ENCODE measurements around the gene VANGL1.

Gene VANGL1

GRCh38 chr1:115706587-115707425 lies 65.0 kb downstream of the VANGL1 start:
- peak; percentile 59 for DNase-seq

DNA sequence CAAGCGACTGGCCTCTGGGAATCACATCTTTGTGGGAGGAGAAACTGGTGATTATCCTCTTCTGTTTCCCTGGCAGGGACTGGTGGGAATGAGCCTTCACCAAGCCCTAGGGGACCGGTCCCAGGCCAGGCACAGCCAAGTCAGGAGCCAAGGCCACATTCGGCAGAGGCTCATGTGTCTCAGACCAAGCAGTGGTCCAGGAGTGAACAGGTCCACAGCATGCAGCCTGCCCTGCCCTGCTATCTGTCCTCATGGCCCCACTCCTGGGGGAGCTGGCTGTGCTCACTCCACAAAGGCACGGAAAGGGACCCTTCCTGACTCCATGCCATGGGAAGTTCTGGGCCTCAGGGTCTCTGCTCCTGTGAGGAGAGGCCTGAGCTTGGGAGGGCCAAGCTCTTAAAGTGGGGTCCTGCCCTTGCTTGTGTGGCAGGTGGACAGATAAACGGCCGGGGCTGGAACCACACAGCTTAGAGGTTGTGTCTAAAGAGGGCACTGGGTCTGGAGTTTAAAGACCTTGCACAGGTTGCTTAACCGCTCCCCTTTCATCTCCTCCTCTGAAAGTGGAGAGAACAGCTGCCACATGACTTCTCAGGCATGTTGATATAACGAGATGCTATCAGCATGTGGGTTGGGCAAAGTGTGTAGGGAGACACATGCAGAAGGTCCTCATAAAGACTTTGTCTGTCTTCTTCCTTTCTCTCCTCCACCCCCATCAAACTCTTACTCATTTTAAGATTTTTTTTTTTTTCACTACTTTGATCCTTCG lies 69.3 kb downstream of the VANGL1 start:
- no peak for DNase-seq

- no peak for DNase-seq
Observed at GRCh38 chr1:115712911-115713609, 71.3 kb downstream of the VANGL1 start.

- no peak for DNase-seq
Observed at GRCh38 chr1:115713906-115714305, 72.1 kb downstream of the VANGL1 start.

GRCh38 chr1:115714572-115715141 lies 72.9 kb downstream of the VANGL1 start:
- DNase-seq = no peak

DNA sequence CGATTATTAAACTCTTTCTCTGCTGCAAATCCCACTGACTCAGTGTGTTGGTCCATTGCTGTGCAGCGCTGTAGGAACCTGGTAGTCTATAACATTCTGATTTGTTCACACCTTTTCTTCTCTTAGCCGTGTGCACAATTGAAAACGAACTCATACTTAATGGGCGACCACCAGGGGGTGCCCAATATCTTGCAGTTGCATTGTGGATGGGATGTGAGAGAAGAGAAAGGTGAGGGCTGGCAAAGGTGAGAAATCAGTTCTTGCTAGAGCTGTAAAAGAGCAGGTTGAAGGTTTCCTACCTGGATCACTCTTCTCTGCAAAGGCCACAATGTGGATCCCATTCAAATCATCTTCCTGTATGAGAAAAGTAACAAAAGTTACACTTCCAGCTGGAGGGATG lies 75.8 kb downstream of the VANGL1 start:
- DNase-seq = peak; percentile 29

GRCh38 chr1:115718011-115718754 lies 76.4 kb downstream of the VANGL1 start:
- DNase-seq = peak; percentile 31

DNA sequence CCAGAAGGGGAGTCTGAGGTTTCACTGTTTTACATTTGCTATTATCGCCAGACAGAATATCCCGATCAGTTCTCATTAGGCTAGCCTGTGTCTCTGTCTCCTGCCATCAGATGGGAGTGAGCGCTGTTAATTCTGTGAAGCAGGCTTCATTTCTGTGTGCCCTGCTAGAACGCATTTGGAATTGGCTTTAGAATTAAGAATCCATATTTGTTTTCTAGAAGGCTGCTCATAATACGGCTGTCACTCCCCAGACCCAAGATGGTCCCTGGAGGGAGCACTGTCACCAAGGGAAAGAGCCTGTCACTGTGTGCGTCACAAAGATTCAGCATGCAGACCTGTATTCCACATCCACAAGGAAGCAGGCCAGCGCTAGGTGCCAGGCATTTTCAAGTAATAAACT lies 77.5 kb downstream of the VANGL1 start:
- no peak for DNase-seq

DNA sequence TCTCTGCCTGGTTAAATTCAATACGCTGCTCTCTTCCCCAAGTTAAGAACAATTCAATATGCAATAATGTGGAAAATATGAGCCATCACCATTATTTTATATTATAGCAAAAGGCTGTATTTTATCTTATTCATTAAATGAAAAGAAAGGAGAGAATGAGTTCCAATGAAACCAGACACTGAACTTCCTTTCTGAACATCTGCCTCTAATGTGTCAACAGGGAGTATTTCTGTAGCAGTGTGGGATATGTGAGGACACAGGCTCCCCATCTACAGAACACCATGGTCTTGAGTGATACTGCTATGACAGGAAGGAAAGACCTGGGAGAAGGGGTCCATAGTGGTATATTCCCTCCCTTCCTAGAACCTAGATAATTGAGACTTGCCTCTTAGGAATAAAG lies 80.5 kb downstream of the VANGL1 start:
- DNase-seq = no peak

DNA sequence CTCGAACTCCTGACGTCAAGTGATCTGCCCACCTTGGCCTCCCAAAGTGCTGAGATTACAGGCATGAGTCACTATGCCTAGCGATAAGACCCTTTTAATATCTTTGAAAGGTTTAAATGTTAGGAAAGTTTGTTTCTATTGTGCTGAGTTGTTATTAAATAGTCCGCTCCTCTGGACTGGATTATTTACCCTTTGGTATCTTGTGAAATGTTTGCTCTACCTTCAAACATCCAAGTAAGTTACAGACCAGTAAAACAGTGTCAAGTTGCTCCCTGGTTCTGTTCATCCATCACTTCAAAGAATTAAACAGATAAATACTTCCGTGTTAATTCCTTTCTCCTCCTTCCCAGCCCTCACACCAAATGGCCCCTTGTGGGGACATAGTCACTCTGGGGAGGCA lies 82.0 kb downstream of the VANGL1 start:
- no peak for DNase-seq

DNA sequence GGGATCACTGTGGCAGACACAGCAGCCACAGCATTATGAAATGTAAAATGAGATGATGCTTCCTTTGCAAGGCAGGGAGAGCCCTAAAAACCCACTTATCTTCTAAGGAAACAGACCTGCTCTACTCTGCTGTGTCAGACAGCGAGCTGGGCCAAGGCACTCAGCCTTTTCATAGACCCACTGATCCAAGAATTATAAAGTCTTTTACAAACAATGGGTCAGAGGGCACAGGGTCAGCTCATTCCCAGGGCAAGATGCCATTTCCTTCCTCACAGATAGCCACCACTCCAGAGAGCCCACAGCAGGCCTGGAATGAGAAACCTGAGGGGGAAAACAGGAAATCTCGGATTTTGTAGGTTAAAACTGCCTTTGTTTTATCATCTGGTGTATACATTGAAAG lies 83.8 kb downstream of the VANGL1 start:
- DNase-seq = no peak

DNA sequence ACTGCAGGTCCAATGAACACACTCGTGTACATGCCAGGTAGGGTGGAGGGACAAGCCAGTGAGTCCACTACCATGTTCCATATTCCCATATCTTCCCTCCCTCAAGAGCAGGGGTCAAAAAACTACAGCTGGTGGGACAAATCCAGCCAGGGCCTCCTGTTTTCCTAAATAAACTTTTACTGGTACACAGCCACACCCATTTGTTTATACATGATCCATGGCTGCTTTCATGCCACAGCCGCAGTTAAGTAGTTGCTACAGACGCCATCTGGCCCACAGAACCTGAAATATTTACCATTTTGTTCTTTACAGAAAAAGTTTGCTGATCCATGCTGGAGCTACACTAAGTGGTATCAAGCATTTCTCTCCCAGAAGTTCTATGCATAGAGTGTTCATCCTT lies 84.4 kb downstream of the VANGL1 start:
- DNase-seq = no peak

GRCh38 chr1:115726570-115726969 lies 84.8 kb downstream of the VANGL1 start:
- DNase-seq = no peak

DNA sequence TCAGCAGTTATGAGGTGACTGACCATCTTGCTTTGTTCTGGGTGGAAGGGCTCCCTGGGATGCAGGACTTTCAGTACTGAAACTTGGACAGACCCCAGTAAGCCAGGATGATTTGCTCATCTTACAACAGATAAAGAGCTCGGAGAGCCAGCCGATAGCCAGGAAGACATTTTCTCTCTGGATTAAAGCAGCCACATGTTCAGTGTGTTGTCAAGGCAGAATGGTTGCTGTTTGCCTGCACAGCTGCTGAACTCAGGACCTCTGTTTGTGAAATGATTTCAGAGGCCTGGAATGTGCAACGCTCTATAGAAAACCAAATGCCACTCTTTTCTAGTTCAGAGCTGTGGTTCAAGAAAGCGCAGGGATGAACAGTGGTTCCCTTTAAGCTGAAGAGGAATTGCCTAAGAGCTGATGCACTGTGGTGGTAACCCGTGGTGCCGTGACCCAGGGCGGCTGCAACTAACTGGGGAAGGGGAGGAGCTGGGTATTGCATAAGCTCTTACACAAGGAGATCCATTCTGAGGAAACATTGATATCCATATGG lies 86.0 kb downstream of the VANGL1 start:
- DNase-seq = peak; percentile 86

DNA sequence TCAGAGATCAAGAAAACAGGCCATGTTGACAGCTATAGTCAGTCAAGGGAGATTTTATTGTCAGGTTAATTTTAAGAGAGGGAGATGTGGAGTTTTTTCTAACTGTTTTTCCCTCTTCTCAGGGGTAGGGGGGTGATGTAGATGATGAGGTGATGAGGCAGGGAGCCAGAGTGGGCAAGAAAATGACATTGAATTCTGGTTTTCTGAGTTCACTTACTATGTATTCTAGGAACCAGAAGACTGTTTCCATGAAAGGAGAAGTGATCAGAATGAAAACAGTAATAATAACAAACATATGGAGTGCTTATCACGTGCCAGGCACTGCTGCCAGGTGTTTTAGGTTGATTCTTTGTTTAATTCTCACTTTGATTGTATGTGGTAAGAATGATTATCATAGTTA lies 86.6 kb downstream of the VANGL1 start:
- no peak for DNase-seq

GRCh38 chr1:115729756-115730155 lies 88.0 kb downstream of the VANGL1 start:
- no peak for DNase-seq

- no peak for DNase-seq
Observed at GRCh38 chr1:115732316-115732715, 90.5 kb downstream of the VANGL1 start.

- no peak for DNase-seq
Observed at GRCh38 chr1:115740811-115741210, 99.0 kb downstream of the VANGL1 start.

DNA sequence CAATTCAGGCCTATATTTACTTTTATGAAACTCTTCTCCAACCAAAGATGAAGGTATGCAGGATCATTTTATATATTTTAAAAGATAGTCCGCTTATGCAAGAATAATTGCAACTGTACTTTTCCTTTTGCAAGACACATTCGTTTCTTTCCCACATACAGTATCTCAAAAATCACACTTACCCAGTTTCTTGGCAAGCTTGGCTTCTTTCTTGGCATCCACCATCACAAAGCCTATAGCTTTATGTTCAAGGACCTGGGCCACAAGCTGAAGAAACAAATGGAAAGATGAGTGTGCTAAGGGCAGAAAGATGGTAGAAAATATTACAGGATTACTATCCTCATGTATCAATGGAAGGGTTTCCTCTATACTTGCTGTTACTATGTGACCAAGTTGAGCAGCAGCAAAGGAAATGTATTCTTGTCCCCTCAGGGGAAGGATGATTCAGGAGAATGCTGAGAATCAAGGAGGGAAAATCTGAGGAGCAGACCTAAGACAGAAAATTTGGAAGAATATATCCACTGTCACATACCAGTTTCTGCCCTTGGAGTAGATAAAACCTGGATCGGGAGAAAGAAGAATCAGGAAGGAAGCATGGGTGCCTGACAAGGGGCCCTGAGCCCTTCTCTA lies 103.0 kb downstream of the VANGL1 start:
- no peak for DNase-seq

DNA sequence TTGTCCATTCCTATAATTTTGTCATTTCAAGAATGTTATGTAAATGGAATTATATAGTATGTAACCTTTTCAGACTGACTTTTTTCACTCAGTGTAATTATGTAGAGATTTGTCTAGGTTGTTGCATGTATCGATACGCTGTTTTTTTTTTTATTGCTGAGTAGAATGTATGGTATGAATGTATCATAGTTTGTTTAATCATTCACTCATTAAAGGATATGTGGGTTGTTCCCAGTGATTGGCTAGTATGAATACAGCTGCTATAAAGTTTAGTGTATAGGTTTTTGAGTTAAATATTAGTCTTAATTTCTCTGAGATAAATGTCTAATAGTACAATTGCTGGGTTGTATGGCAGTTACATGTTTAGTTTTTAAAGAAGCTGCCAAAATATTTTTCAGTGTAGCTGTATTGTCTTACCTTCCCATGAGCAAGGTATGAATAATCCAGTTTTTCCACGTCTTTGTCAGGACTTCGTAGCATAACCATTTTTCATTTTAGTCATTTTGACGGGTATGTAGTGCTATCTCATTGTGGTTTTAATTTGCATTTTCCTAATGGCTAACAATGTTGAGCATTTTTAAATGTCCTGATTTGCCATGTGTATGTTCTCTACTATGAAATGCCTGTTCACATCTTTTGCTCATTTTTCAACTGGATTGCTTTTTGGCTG lies 104.4 kb downstream of the VANGL1 start:
- peak; percentile 37 for DNase-seq

All from fibroblast of skin of right biceps (primary cell).